Measurements from ENCODE around the gene ZNF831.

DNA sequence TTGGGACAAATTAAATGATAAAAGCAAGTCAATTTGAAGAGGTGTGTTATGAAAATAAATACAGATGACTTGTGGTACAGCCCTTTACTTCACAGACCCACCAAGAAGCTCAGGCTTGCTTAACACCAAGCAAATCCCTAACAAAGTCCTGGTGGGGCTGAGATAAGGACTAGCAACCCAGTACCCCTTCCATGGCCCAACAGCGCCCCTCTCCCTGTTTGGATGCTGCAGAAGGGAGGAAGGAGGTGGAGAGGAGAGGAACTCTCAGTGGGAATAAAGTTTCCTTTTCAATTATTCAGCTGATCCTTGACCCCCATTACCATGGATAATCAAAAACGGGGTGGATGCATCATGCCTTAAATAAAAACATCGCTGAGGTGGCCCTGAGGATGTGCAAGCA, 4.5 kb upstream of the ZNF831 start:
- TF ChIP-seq, protein P1, sequence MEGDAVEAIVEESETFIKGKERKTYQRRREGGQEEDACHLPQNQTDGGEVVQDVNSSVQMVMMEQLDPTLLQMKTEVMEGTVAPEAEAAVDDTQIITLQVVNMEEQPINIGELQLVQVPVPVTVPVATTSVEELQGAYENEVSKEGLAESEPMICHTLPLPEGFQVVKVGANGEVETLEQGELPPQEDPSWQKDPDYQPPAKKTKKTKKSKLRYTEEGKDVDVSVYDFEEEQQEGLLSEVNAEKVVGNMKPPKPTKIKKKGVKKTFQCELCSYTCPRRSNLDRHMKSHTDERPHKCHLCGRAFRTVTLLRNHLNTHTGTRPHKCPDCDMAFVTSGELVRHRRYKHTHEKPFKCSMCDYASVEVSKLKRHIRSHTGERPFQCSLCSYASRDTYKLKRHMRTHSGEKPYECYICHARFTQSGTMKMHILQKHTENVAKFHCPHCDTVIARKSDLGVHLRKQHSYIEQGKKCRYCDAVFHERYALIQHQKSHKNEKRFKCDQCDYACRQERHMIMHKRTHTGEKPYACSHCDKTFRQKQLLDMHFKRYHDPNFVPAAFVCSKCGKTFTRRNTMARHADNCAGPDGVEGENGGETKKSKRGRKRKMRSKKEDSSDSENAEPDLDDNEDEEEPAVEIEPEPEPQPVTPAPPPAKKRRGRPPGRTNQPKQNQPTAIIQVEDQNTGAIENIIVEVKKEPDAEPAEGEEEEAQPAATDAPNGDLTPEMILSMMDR (conservative IDR thresholded peaks at IDR 0.05 in 1 of 2, IDR thresholded peaks at IDR 0.05 in 1 of 2; ENCODE audit: extremely low read depth in 1 of 2, insufficient read depth in 1 of 2, low read depth in 1 of 2, low read length in 2 of 2) = no peak
- TF ChIP-seq EZH2 (IDR thresholded peaks at IDR 0.05; ENCODE audit: borderline replicate concordance, low read length) = no peak

Data from mammary epithelial cell (primary cell).